ES-I3 (cell line): ENCODE measurements around the gene SDK1.

Experiments used
- H3K36me3 ChIP-seq: 2 replicates; pipeline ENCODE4 v1.6.1; 2013; ENCODE audit warnings: mild to moderate bottlenecking, low read length, control low read depth, moderate library complexity; ENCODE audit not compliant: insufficient read depth
- H3K4me1 ChIP-seq: 2 replicates; pipeline ENCODE4 v1.6.1; 2013; ENCODE audit warnings: mild to moderate bottlenecking, control low read depth, low read length; ENCODE audit not compliant: insufficient read depth
- H3K9ac ChIP-seq: 2 replicates; pipeline ENCODE4 v1.6.1; 2013; ENCODE audit warnings: low read depth, mild to moderate bottlenecking, low read length, moderate library complexity
- H3K9me3 ChIP-seq: 2 replicates; pipeline ENCODE4 v1.6.1; 2013; ENCODE audit warnings: mild to moderate bottlenecking, low read length, moderate library complexity; ENCODE audit not compliant: control insufficient read depth, insufficient read depth

The SDK1 gene

GRCh38 chr7:3430588-3430987, 129.5 kb downstream of the SDK1 start:
- peaks cover 9% of the 10 kb centered on the region for H3K4me1 ChIP-seq
- H3K9ac ChIP-seq: no peak overlapping the region
- H3K36me3 ChIP-seq: no peaks in the 10 kb centered on the region
- no peaks in the 10 kb centered on the region for H3K9me3 ChIP-seq

GRCh38 chr7:3431306-3431705, 130.3 kb downstream of the SDK1 start:
- H3K36me3 ChIP-seq: no peaks in the 10 kb centered on the region

DNA sequence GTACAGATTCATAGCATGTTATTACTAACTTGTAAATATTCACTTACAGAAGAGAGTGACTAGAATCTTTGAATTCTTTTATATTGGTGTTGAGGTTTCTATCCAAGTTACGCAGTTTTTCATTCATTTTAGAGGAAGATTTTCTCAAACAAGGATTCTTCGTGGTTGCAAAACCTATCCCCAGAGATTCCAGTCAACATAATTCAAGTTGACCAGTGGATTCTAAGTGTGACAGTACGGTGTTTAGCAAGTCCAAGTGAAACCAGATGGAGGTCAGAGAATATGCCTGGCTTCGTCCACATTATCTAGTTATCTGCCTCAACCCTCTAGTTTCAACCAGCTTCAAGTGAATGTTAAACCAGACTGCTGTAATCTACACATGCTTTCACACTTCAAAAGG, 131.9 kb downstream of the SDK1 start:
- no peaks in the 10 kb centered on the region for H3K9me3 ChIP-seq
- no peak overlapping the region for H3K9ac ChIP-seq
- peaks cover 4% of the 10 kb centered on the region for H3K4me1 ChIP-seq
- H3K36me3 ChIP-seq: no peaks in the 10 kb centered on the region

More at GRCh38 chr7:3431306-3431705, 130.3 kb downstream of the SDK1 start:
- Histone ChIP-seq H3K4me1 (peaks cover 9% of the 10 kb centered on the region), H3K9ac (no peak overlapping the region), H3K9me3 (no peaks in the 10 kb centered on the region)

- Histone ChIP-seq H3K4me1 (peaks cover 9% of the 10 kb centered on the region; the same call in 1 of the 2 replicates), H3K9ac (no peak overlapping the region), H3K9me3 (no peaks in the 10 kb centered on the region), H3K36me3 (no peaks in the 10 kb centered on the region)
These were observed 133.6 kb downstream of the SDK1 start for GRCh38 chr7:3434611-3435010.

- Histone ChIP-seq H3K4me1 (peaks cover 6% of the 10 kb centered on the region; the same call in 1 of the 2 replicates), H3K9ac (no peak overlapping the region), H3K36me3 (no peaks in the 10 kb centered on the region), H3K9me3 (no peaks in the 10 kb centered on the region)
These were observed 135.1 kb downstream of the SDK1 start for GRCh38 chr7:3436112-3436511.

- Histone ChIP-seq H3K4me1 (peaks cover 6% of the 10 kb centered on the region; the same call in 1 of the 2 replicates), H3K9me3 (no peaks in the 10 kb centered on the region), H3K36me3 (no peaks in the 10 kb centered on the region), H3K9ac (no peak overlapping the region)
These were observed 135.7 kb downstream of the SDK1 start for GRCh38 chr7:3436746-3437145.

GRCh38 chr7:3437467-3437866, 136.4 kb downstream of the SDK1 start:
- Histone ChIP-seq H3K9me3 (no peaks in the 10 kb centered on the region), H3K9ac (no peak overlapping the region; the same call in 1 of the 2 replicates), H3K36me3 (no peaks in the 10 kb centered on the region), H3K4me1 (peaks cover 6% of the 10 kb centered on the region; the same call in 1 of the 2 replicates)

DNA sequence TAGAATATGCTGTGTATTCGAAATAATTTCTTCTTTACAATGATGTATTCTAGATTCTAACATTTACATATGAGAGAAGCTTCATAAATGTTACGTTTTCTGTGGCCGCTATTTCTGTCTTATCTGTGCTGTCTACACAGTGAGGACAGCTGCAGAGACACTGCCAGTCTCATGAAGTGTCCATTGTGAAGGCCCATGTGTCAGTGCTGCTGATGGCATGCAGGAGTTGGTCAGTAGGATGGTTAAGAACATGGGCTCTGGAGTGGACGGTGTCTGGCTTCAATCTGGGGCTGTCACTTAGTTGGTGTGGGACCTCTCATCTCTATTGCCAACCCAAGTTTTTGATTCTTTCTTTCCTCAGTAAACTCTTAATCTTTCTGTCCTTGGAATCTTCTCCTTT, 137.3 kb downstream of the SDK1 start:
- Histone ChIP-seq H3K36me3 (no peaks in the 10 kb centered on the region), H3K9me3 (no peaks in the 10 kb centered on the region)

GRCh38 chr7:3439333-3440030, 138.4 kb downstream of the SDK1 start:
- peaks cover 6% of the 10 kb centered on the region; the same call in 1 of the 2 replicates for H3K4me1 ChIP-seq
- H3K9me3 ChIP-seq: no peaks in the 10 kb centered on the region
- H3K9ac ChIP-seq: no peak overlapping the region
- H3K36me3 ChIP-seq: no peaks in the 10 kb centered on the region

More for the DNA sequence above, 137.3 kb downstream of the SDK1 start:
- no peak overlapping the region for H3K9ac ChIP-seq
- H3K4me1 ChIP-seq: peaks cover 6% of the 10 kb centered on the region; the same call in 1 of the 2 replicates

- Histone ChIP-seq H3K9ac (no peak overlapping the region), H3K36me3 (no peaks in the 10 kb centered on the region), H3K9me3 (no peaks in the 10 kb centered on the region; the same call in 1 of the 2 replicates), H3K4me1 (peaks cover 6% of the 10 kb centered on the region; the same call in 1 of the 2 replicates)
These were observed 139.5 kb downstream of the SDK1 start for GRCh38 chr7:3440509-3440908.

DNA sequence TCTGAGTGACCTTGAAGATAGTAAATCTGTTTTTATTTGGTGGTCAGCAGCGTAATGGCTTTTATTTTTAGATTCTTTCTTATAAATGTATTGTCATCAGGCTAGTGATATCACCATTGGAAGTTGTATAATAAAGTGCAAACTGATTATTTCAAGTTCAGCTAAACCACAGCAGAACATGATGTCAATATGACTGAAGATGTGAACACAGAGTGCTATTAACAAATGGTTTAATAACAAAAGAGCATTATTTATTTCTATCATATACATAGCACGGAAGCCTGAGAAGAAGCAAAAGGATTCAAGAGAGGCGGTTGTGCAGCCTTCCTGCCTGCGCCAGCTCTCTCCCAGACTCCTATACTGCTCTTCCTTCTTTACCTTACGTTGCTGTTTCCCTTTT, 142.7 kb downstream of the SDK1 start:
- no peak overlapping the region for H3K9ac ChIP-seq
- H3K4me1 ChIP-seq: peaks cover 8% of the 10 kb centered on the region
- H3K36me3 ChIP-seq: no peaks in the 10 kb centered on the region
- H3K9me3 ChIP-seq: no peaks in the 10 kb centered on the region; the same call in 1 of the 2 replicates

- no peaks in the 10 kb centered on the region; the same call in 1 of the 2 replicates for H3K9me3 ChIP-seq
- peaks cover 6% of the 10 kb centered on the region; the same call in 1 of the 2 replicates for H3K4me1 ChIP-seq
- no peak overlapping the region for H3K9ac ChIP-seq
- no peaks in the 10 kb centered on the region for H3K36me3 ChIP-seq
These were observed 145.7 kb downstream of the SDK1 start for GRCh38 chr7:3446786-3447185.

GRCh38 chr7:3451701-3452100, 150.6 kb downstream of the SDK1 start:
- no peak overlapping the region for H3K9ac ChIP-seq

GRCh38 chr7:3453398-3453797, 152.3 kb downstream of the SDK1 start:
- Histone ChIP-seq H3K4me1 (peaks cover 6% of the 10 kb centered on the region; the same call in 1 of the 2 replicates), H3K9me3 (no peaks in the 10 kb centered on the region), H3K36me3 (no peaks in the 10 kb centered on the region), H3K9ac (no peak overlapping the region)

More at GRCh38 chr7:3451701-3452100, 150.6 kb downstream of the SDK1 start:
- Histone ChIP-seq H3K9me3 (no peaks in the 10 kb centered on the region), H3K36me3 (no peaks in the 10 kb centered on the region), H3K4me1 (peaks cover 6% of the 10 kb centered on the region; the same call in 1 of the 2 replicates)
